H54 (cell line): ENCODE results near the gene SDHAF3.
"Not testable (repeated sequence)": the region's sequence is repeated elsewhere in the genome, so short reads cannot be mapped to it uniquely, and the experiment has no call there.

Source experiments
- DNase-seq: peaks from one replicate; pipeline ENCODE4 v3.0.0; 2011; ENCODE audit warnings: low spot score, mixed read lengths; ENCODE audit not compliant: insufficient read length
- FAIRE-seq: peaks from 3 replicates; lab custom pipeline; 2011; peaks lifted over from hg19 to GRCh38; lab: Jason Lieb, UNC
- POLR2A ChIP-seq: IDR thresholded peaks from 2 replicates; pipeline ENCODE4 v1.6.1; 2011; ENCODE audit warnings: low read depth, mild to moderate bottlenecking, low read length

Gene SDHAF3

DNA sequence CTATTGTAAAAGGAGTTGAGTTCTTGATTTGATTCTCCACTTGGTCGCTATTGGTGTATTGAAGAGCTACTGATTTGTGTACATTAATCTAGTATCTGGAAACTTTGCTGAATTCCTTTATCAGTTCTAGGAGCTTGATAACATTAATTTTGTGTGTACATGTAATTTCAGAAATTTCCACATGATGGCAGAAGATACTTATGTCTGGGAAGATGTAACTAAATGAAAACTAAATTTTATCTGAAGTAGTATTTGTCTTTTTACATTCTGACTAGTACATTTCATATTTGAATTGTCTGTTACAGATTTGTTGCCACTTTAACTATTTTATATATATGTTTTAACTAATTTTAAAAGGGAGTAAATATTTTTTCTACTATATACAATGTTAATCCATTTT is 27.6 kb downstream of the SDHAF3 start:
- no peak for TF ChIP-seq POLR2A
- DNase-seq (no peak), FAIRE-seq (no peak)

DNA sequence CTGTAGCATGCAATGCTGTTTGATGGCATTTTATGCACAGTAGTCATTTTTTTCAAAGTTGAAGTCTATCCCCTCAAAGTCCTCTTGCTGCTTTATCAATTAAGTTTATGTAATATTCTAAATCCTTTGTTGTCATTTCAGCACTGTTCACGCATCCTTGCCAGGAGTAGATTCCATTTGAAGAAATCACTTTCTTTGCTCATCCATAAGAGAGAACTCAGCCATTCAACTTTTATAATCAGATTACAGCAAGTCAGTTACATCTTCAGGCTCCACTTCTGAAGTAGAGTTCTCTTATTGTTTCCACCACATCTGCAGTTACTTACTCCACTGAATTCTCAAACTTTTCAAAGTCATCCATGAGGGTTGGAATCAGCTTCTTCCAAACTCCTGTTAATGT is 32.3 kb downstream of the SDHAF3 start:
- no peak for TF ChIP-seq POLR2A
- DNase-seq, result no peak
- no peak for FAIRE-seq

DNA sequence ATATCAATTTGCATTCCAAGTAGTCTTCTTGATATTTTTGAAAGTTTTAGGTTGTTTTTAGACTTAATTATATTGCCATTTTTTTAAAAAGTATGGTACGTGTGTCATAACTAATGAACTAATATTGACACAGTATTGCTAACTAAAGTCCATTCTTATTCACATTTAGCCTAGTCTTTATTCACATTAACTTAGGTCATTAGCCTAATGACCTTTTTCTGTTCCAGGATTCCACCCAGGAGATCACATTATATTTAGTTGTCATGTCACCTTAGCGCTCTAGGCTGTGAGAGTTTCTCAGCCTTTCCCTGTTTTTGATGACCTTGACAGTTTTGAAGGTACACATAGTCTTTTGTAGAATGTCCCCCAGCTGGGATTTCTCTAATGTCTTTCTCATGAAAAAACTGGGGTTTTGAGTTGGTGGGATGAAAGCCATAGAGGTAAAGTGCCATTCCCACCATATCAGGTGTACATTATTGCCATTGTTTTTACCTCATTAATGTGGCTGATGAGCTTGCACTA is 38.5 kb downstream of the SDHAF3 start:
- no peak for TF ChIP-seq POLR2A
- FAIRE-seq, result no peak

DNA sequence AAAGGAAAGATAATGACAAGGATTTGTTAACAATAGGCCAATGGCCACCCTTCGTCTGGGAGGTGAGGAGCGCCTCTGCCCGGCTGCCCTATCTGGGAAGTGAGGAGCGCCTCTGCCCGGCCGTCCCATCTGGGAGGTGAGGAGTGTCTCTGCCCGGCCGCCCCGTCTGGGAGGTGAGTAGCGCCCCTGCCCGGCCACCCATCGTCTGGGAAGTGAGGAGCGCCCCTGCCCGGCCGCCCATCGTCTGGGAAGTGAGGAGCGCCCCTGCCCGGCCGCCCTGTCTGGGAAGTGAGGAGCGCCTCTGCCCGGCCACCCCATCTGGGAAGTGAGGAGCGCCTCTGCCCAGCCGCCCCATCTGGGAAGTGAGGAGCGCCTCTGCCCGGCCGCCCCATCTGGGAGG is 42.5 kb downstream of the SDHAF3 start:
- not testable (repeated sequence) for DNase-seq, FAIRE-seq

More for the DNA sequence above, 38.5 kb downstream of the SDHAF3 start:
- no peak for DNase-seq

DNA sequence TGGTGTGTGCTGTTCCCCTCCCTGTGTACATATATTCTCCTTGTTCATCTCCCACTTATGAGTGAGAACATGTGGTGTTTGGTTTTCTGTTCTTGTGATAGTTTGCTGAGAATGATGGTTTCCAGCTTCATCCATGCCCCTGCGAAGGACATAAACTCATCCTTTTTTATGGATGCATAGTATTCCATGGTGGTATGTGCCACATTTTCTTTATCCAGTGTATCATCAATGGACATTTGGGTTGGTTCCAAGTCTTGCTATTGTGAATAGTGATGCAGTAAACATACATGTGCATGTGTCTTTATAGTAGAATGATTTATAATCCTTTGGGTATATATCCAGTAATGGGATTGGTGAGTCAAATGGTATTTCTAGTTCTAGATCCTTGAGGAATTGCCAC is 44.1 kb downstream of the SDHAF3 start:
- FAIRE-seq, DNase-seq: not testable (repeated sequence)

DNA sequence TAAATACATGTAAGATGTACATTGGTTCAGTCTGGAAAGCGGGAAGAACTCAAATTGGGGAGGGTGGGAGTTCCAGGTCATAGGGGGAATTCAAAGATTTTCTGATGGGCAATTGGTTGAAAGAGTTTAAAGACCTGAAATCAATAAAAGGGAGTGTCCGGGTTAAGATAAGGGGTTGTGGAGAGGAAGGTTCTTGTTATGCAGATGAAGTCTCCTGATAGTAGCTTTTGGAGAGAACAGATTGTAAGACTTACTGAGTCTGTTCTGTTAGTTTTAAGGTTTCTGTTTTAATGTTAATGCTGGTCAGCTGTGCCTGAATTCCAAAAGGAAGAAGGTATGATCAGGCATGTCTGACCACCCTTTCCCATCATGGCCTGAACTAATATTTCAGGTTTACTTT is 48.8 kb downstream of the SDHAF3 start:
- FAIRE-seq, result no peak
- no peak for TF ChIP-seq POLR2A

DNA sequence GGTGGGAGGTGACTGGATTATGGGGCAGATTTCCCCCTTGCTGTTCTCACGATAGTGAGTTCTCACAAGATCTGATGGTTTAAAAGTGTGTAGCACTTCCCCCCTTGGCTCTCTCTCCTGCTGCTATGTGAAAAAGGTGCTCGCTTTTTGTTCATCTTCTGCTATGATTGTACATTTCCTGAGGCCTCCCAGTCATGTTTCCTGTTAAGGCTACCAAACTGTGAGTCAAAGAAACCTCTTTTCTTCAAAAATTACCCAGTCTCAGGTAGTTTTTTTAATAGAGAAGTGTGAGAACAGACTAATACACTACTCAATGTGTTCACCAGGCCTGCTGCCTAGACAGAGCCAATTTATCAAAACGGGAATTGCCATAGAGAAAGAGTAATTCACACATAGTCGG is 49.7 kb downstream of the SDHAF3 start:
- no peak for TF ChIP-seq POLR2A
- FAIRE-seq, result no peak
- DNase-seq, result no peak

More for the DNA sequence above, 48.8 kb downstream of the SDHAF3 start:
- DNase-seq, result no peak

DNA sequence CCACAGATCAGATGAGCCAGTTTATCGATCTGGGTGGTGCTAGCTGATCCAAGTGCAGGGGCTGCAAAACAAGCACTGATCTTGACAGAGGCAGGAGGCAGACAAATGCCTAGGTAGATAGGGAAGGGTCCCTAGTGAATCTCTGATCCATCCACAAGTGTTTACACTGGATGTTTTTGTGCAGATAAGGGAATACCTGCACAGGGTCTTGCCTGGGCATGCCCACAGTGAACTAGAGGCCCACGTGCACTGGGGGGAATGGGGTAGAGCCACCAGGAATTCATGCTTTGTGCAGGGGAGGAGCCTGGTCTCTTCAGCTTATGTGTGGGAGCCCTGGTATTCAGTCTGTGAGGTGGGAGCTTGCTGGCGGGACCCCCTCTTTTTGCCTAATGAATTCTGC is 50.3 kb downstream of the SDHAF3 start:
- DNase-seq (no peak), FAIRE-seq (no peak)
- TF ChIP-seq POLR2A, result no peak

DNA sequence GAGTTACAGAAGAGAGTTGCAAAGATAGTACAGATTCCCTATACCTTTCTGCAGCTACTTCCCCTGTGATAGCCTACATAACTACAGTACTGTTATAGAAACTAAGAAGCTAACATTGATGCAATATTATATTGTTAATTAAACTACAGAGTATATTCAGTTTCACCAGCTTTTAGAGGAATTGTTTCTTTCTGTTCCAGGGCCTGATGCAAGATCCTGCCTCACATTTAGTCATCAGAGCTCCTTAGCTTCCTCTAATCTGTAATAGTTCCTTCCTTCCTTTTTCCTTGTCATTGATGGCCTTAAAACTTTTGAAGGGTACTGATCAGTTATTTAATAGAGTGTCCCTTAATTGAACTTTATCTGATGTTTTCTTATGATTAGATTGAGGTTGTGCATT is 56.8 kb downstream of the SDHAF3 start:
- no peak for TF ChIP-seq POLR2A
- FAIRE-seq (no peak), DNase-seq (no peak)

DNA sequence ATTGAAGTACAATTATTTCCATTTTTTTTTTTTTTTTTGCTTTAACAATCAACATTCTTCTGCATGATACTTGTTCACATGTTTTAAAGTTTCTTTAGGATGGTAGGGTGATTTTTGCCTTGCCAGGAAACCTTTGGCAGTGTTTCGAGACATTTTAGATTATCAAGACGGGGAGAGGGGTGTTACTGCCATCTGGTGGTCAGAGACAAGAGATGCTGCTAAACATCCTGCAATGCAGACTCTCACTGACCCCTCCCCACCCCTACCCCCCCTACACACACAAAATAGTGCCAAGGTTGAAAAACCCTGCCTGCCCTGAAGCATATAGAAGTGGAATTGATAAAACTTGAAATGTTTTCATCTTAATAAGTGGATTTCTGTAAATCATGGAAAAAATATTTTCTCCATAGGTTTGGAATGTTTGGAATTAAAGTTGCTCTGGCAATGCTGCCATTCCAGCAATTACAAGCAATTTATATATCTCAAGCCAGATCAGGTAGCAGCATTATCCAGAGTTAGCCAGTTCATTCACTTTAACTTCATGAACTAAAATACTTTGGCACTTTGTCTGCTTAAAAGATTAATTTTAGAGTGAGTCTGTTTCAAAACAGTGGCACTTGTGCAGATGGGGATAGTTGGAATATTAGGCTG is 62.1 kb downstream of the SDHAF3 start:
- no peak for TF ChIP-seq POLR2A
- FAIRE-seq (peak; percentile 43), DNase-seq (peak; percentile 11)

DNA sequence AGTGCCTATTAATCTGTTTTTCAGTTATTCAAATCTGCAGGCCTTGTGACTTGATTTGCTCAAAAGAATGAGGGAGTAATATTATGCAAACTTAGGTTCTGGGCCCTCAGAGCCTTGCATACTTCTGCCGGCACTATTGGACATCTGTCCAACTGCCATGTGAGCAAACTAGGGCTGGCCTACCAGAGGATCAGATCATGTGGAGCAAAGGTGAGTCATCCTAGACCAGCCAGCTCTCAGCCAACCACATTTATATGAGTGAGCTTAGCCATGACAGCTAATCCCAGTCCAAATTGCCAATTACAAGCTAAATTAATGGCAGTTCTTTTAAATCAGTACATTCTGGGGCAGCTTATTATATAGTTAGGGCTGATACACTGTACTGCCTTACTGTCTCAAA is 69.6 kb downstream of the SDHAF3 start:
- FAIRE-seq, result no peak

DNA sequence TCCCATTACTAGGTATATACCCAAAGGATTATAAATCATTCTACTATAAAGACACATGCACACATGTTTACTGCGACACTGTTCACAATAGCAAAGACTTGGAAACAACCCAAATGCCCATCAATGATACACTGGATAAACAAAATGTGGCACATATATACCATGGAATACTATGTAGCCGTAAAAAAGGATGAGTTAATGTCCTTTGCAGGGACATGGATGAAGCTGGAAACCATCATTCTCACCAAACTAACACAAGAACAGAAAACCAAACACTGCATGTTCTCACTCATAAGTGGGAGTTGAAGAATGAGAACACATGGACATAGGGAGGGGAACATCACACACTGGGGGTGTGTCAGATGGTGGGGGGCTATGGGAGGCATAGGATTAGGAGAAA is 78.7 kb downstream of the SDHAF3 start:
- not testable (repeated sequence) for FAIRE-seq

More for the DNA sequence above, 69.6 kb downstream of the SDHAF3 start:
- peak; percentile 5 for DNase-seq
- TF ChIP-seq POLR2A, result no peak

DNA sequence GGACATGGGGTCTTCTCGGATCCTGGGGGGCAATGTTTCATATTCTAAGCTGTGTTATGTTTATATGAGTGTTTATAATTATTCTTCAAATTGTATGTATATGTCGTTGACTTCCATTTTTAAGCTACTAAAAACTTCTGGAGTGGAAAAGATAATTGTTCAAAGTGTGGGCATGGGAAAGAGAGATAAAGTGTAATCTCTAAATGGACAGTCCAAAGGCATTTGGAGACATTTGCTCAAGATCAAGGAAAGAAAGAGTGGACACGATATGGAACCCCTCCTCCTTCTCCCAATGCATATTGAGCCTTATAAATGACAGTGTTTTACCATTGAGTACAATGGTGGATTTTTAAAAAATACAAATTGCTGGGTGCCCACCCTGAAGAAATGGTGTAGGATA is 81.1 kb downstream of the SDHAF3 start:
- no peak for DNase-seq
- no peak for FAIRE-seq
- no peak for TF ChIP-seq POLR2A

More for the DNA sequence above, 78.7 kb downstream of the SDHAF3 start:
- DNase-seq, result not testable (repeated sequence)

DNA sequence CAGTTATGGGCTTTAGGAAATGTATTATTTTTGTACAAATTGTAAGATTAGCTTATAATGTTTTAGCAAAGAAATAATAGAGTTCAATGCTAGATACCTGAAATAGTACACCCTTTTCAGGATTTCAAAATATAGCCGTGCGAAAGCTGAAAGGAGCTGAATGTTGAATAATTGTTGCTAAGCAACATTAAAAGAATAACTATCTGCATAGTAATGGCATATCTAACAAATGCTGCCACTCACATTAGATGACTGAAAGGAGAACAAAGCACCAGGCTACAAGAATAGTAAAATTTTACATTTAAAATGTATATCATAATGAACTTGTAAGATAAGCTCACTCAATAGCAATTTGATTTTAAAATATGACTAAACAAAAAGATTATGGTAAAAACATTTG is 82.5 kb downstream of the SDHAF3 start:
- FAIRE-seq, result no peak
- no peak for DNase-seq
- TF ChIP-seq POLR2A, result no peak

DNA sequence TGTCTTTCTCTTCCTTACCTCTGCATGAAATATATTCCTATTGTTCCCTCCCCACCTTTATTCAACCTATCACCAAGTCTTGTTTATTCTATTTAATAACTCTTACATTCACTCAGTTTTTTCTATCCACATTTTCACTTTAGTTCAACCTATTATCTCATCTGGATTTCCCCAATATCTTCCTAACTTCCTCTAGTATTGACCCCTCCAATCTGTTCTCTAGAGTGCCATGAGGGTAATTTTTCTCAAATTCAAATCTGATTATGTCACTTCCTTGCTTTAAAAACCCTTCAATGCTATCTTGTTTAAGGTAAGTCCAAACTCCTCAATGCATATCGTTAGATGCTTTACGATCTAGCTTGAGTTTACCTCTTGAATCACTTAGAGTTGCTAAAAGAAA is 86.5 kb downstream of the SDHAF3 start:
- no peak for FAIRE-seq
- DNase-seq, result no peak

More for the DNA sequence above, 86.5 kb downstream of the SDHAF3 start:
- no peak for TF ChIP-seq POLR2A
